Activated naive CD4-positive, alpha-beta T cell (primary cell): Measurements from ENCODE around the gene C19orf12.
"Not testable (repeated sequence)": the region's sequence is repeated elsewhere in the genome, so short reads cannot be mapped to it uniquely, and the experiment has no call there.

Experiments used
- DNase-seq, 4 experiments: peaks; one replicate each; lab custom pipeline; 2025; lab: John Stamatoyannopoulos, UW

Gene C19orf12

DNA sequence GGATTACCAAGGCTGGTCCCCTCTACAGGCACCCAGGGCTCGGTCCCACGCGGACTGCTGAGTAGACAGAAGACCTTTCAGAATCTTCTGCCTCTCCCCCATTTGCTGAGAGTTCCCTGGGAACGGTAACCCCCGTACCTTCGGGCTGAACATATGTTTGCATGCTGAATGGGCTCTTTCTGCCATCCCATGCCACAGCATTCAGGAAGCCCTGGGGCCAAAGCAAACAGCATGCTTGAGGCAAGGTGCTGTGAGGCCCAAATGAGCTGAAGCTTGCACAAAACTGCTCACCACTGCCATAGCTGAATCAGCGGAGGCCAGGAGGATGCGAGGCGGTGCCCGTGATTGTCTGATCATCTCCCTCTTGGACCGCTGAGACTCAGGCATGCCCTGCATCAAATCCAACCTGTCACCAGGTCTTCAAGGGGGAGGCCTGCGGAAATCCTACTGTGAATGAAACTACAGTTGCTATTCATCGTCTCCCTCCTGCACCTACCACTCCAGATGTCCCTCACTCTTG, 16.3 kb upstream of the C19orf12 start:
- DNase-seq, result no peak

DNA sequence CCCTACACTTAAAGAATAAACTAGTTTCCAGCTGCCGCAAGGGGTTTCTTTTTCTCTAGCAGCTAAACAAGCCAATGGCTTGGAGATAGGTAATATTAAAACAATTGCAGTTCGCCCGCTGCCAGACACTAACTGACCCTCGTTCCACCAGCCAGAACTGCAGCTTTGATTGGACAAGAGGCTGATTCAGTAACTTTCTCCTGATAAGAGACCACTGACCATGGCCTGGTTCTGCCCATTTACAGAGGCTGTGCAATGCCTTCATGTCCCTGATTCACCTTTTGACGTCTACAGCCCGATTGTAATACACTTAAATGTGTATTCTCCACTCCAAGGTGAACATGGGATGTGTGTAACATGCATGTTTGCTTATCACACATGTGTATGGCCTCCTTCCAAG, 12.8 kb upstream of the C19orf12 start:
- no peak for DNase-seq

DNA sequence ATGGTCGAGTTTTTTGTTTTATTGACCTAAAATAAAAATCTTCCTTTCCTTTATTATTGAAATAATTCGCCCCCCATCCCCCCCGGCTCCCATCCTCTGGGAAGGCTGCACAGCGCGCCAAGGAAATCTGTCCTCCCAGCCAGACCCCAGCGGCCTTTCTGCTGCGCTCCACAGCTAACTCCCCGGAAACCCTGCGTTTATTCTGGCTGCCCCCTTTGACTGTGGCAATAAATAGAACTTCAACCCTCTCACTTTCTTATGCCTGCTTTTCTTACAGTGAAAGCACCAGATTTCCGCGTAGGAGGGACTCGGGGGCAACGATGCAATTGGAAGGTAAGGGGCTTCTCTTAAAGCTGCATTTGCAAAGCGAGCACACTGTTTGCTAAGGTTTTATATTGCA, 9.7 kb upstream of the C19orf12 start:
- no peak for DNase-seq

DNA sequence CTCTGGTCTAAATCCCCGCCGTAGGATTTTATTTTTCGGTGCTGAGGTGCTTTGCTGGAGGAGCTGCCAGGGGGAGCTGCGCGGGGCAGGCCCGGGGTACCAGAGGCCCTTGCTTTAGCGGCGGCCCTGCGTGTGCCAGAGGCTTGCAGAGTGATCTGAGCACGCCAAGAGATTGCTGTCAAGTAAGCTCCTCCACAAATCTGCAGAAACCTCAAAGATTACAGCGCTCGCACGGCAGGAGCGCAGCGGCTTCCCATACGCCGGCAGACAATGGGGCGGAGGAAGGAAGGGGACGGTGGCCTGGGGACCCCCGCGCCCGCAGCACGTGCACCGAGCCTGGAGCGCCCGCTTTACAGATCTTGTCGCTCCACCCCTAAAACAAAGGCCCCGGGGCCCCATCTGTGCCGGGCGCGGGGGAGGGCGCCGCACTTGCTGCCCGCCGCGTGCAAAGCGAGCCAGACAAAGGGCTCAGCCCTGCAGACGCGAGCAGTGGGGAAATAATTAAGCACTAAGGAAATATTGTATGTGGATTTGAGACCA, 9.1 kb upstream of the C19orf12 start:
- peak in 1 of 4 experiments; percentile 28 for DNase-seq

DNA sequence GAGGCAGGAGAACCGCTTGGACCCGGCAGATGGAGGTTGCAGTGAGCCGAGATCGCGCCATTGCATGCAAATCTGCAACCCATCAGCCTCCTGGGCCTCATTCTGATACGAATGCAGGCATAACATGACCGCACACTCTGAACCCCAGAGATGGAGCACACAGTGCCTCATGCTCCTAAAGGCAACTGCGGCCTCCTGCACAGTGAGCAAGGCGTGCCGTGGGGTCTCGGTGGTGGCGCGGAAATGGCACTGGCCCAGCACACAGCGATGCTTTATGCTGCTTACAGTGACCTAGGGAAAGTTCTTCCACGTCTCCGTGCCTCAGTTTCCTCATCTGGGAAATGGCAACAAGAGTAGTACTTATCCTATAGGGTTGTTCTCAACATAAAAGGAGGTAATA, 2.0 kb upstream of the C19orf12 start:
- no peak for DNase-seq

DNA sequence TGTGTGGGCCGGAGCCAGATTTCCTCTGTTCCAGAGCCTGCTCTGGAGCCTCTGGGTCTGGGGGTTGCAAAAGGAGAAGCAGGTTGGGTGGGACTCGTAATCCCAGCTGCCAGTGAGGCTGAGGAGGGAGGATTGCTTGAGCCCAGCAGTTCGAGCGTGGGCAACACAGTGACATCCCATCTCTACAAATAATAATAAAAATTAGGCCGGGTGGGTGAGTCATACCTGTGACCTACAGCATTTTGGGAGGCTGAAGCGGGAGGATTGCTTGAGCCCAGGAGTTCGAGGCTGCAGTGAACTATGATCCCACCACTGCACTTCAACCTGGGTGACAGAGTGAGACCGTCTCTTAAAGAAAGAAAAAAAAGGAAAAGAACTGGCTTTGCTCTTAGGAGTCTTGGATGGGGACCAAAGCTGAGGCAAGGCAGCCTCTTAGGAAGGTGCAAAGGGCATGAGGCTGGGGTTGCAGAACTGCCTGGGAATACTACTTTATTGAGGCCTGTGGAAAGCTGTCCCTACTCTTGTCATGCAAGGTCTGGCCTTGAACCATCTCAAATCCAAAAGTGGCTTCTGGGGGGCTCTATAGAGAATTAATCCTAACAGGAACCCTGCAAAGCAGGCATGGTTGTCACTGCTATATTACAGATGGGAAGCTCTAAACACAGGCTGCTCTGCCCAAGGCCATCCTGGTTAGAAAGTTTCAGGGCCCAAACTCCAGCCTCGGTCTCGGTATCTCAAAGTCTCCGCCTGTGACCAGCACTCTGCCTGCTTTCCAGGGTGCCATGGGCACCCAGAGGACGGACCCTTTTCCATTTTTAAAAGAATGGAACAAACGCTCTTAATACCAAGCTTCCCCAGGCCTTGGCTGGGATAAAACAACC, 880 bp upstream of the C19orf12 start:
- no peak for DNase-seq

DNA sequence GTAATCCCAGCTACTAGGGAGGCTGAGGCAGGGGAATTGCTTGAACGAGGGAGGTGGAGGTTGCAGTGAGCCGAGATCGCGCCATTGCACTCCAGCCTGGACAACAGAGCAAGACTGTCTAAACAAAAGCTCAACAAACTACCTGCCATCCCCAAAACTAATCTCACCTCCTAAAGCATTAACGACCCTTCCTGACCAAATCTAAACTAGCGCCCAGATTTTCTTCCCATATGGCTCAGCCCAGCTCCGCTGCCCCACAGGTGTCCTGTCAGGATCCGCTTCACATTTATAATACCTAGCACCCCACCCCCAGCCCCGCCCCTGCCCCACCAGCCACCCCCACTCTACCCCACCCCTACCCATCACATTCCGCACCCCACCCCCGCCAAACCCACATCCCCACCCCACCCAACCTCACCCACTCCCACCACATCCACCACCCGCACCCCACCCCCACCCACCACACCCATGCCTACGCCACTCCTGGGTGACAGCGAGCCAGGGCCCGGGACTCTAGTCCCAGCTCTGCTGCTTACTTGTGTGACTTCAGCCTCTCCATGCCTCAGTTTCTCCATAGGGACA, 599 bp downstream of the C19orf12 start:
- peak in 2 of 4 experiments; percentile 47 to 69 for DNase-seq

DNA sequence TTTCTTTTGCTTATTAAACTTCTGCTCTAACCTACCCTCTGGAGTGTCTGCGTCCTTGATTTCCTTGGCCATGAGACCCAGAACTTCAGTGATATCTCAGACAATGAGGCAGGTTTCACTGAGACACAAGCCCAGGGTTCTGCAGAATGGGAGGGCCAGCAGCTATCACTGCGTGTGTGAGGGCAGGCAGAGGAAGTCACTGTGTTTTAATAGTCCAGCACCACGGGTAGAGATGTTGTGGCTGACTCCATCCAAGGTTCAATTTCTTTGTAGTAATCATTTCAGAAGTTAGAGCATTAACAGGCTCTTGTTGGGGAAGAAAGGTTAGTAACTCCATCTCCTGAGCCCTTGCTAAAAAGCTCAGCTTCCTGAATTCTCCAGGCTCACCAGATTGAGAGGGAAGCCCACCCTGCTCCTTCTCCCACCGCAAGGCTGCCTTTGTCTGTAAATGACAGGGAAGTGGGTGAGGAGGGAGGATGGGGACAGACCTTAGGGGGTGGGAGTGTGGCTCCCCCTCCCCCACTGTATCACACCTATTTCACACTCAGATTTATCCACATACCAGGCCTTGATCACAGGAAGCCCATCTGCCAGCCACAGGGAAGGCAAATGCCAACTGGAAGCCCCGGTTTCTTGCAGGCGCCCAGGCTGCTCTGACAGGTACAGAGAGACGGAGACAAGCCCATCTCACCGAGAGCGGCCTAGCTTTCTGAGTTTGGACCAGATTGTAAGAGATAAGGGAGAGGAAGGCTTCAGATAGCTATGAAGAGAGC, 2.1 kb downstream of the C19orf12 start:
- DNase-seq, result no peak

DNA sequence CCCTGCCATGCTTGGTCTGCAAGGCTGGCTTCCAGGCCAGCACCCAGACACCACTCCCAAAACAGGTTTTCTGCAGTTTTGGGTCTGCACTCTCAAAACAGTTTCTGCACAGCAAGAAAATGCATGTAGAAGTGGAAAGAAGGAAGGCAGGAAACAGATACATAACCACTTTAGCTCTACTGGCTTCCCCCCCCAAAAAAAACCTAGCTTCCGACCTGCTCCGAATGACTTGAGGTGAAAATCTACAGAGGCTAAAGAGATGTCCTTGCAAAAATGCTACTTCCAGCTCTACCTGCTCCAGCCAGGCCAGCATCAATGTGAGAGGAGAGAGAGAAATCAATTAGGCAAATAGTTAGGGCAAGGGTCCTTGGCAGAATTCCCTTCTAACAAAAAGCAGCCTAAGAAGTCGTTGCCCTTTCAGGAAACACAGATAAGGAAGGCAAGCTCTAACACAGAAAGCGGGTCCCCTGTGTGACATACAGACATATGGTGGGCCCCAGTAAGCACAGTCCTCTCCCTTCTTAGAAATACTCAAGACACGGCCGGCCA, 3.4 kb downstream of the C19orf12 start:
- no peak for DNase-seq

DNA sequence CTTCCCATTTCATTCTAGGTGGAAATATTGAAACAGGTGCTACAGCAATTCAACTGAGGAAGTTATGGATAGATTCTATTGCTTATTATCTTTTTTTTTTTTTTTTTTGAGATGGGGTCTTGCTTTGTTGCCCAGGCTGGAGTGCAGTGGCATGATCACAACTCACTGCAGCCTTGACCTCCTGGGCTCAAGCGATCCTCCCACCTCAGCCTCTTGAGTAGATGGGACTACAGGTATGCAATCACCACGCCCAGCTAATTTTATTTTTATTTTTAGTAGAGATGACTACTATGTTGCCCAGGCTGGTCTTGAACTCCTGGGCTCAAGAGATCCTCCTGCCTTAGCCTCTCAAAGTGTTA, 5.6 kb downstream of the C19orf12 start:
- DNase-seq, result not testable (repeated sequence)

DNA sequence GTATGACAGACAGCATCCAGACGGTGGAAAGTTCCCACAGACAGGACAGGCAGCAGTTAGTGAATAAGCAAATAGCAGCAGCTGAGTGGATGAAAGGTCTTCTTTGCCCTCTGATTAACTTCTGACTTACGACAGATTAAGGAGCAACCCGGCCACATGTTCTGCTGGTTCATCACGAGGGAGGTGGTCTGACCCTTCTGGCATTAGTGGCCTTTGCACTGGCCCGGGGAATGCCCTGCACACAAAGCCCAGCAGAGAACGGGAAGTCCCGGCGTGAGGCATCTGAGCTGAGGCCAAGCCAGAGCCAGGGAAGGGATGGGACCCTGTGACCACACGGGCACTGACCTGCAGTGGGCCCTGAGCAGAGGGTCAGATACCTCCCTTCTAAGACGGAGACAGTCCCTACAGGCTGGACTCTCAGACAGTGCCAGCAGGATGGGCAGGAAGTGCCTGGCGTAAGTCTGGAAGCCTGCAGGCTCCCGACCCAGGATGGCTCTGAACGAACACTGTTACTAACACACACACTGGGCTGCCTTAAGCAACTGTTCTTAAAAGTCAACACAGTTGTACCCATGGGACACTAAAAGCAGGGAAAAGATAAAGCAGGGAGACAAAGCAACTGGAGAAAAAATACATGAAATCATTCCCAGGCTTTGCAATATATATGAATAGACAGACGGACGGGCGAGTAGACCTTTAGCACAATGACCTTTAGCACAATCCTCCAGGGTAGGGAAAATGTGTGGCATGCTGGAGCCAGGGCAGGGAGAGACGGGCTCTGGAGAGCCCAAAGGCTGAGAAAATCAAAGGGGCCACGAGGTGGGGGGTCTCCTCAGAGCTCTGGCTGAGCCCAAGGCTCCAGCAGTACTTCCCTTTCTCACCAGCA, 6.3 kb downstream of the C19orf12 start:
- DNase-seq, result no peak

DNA sequence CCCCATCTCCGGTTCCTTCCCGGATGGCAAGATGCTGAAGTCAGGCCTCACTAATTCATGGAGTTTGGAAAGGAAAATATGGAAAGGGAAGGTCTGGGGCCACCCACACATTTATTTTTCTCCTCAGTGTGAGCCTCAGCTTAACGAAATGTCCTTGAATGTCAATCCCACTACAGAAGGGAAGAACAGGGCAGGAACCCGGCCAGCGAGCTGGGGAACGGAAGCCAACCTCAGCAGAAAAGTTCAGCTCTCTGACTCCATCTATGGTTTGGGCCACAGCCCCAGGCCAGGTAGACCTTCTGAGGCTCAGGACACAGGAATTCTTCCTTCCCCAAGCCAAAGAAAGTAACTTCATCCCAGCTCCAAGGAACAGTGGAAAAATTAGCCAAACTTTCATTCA, 8.4 kb downstream of the C19orf12 start:
- no peak for DNase-seq

DNA sequence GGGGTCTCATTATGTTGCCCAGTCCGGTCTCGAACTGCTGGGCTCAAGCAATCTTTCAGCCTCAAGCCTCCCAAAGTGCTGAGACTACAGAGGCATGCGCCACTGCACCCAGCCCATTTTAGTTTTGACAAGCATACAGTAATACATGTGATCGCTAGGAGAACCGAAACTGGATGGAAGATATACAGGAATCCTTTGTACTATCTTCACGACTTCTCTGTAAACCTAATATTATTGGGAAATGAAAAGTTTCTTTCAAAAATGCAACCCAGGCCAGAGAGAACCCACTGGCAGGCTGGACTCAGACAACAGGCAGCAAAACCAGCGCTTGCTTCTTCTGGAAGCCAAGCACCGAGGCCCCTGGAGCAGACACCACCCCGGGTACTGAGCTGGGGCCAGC, 9.4 kb downstream of the C19orf12 start:
- no peak for DNase-seq

DNA sequence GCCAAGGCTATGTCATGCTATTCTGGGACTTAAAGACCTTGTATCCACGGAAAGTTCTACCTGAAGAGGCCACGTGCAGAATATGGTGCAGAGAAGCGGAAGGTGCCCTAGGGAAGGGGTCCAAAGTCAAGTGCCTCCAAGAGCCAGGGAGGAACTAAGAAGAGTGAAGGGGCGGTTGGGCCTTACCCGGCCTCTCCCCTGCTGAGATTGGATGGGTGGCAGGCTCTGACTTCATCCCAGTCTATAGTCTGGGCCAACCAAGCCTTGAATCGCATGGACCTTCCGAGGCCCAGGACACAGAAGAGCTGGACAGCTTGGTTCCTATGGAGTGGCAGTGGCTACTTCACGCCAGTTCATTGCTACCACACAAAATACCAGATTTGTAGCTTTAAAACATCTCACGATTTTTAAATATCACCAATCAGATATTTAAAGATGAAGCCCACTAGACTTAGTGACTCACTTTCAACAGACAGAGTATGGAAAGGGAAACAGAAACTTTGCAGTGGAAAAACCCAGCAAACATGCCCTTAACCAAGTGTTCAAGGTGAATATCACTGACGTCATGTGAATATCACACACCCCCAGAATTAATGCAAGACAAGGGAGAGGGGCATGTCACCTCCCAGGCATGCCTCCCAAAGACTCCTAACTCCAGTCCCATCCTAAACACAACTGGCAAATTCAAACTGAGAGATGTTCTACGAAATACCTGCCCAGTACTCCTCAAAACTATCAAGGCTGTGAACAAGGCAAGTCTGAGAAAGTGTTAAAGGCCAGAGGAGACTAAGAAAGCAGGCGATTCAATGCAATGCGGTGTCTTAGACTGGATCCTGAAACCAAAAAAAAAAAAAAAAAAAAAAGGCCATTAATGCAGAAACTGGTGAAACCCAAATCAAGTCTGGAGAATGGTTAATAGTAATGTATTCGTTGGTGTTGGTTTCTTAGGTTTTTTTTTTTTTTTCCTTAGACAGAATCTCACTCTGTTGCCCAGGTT, 10.2 kb downstream of the C19orf12 start:
- no peak for DNase-seq

DNA sequence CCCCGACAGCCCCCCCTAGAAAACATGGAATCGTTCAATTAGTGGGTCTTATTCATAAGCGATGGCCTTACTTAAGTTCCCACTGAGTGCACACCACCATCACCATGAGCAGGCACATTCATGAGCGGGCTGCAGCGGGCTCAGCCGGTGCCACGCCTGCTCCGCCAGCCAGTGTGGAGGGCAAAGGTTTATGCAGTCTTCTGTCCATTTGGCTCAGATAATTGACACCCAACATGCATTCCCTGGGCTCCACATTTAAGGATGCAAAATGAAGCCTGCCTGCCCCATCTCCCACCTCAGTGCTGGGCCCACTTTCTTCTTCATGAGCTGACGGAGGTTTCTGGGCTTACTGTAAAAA, 12.1 kb downstream of the C19orf12 start:
- no peak for DNase-seq

DNA sequence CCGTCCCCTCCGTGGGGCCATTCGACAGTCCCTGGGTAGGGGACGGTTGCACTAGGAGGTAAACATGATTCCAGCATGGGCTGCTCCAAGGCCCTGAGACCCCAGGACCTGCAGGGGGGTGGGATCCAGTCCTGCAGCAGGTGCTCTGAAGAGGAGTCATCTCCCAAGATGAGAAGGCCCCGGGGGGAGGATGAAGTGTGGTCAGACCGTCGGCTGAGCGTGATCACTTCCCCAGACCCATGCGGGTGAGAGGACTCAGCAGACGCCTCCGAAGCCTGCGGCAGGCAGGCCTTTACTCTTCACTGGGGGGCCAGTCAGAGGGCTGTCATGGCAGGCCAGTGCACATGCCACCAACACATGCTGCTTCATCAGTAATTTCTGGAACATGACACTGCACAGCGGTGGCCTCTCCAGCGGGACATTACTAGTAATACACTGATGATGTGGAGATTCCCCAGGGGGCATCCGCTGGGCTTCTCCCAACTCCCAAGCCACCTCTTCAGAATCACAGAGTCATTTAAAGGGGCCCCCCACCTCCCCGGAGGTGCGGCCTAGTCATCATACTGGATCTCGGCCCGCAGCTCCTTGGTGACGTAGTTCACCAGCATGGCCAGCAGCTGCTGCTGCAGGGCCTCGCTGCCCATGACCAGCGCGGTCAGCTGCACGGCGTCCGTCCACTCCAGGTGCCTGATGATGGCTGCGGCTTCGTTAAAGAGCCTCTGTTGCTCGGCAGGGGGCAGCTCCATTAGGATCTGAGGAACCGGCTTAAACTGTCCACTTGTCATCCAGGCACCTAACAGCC, 12.7 kb downstream of the C19orf12 start:
- no peak for DNase-seq

DNA sequence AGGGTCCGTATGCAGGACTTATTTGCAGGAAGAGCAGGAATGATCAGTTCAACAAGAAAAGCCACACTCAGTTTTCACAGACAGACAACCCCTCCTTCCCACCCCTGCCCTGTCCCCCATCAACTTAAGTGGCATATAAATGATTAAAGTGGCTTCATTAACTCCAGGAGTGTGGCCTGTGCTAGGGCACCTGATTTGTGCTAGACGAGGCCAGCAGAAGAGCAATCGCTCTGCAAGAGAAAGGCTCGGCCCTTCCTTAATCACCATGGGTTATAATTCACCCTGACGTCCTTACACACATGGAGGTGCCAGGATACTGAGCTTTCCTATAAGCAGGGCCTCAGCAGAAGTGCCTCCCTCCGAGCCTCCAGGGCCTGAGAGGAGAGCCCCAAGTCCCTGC, 14.6 kb downstream of the C19orf12 start:
- no peak for DNase-seq

DNA sequence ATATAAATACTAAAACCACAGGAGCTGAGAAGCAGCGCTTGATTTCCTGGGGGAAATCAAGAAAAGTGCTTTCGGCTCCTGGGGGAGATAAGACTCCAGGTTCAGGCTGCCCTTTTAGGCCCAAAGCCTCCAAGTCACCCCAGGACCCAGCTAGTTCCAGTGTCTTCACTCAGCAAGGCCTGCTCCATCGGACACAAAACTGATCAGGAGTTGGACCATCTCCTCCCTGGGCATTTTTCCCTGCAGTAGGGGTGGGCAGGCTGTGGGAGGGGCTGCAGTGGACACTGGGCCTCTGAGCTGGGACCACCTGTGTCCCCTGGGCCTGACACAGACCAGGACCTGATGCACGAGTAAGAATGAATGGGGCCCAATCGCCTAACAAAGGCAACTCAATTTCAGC, 15.2 kb downstream of the C19orf12 start:
- DNase-seq, result no peak
